HG03439 (cell line): Measurements from ENCODE around the gene S100A4.

ENCODE experiments used
- ATAC-seq: cut with Tn5 transposase; IDR thresholded peaks from one replicate; pipeline ENCODE4 v1.9.1; 2021; ENCODE audit warnings: mild to moderate bottlenecking, moderate library complexity; ENCODE audit not compliant: unreplicated experiment

The S100A4 gene

DNA sequence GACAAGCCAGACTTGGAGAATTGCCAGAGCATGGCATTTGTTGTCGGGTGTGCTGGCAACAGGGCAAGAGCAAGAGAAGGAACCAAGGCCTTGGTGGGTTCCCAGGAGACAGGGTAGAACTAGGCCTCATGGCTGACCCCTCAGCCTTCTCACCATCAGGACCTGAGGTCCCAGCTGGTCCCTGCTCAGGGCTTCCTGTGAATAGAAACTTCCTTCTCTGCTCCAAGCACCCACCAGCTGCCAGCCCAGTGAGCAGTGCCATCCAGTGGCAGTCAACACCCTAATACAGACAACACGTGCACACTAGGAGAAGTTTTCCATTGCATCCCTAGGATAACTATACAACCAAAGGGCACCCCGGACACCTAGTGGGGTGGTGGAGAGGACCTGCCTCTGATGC is 32.6 kb downstream of the S100A4 start:
- no peak for ATAC-seq

DNA sequence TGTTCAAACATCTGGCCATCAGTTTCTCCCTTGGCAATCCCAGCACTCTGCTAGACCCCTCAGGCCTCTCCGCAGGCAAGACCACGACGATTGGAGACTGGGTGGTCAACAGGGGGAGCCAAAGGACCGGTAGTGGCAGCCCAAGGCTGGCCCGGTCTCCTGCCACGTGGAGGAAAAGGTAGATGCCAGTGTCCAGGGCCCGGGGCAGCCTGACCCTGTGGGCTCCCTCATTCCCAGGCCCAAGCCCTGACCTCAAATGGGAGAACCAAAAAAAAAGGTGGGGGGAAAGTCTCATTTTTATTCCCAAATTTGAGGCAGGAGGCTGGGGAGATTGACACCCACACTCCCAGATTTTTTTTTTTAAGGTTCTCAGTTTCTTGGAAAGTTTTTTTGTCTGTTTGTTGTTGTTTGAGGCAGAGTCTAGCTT is 34.6 kb downstream of the S100A4 start:
- no peak for ATAC-seq

DNA sequence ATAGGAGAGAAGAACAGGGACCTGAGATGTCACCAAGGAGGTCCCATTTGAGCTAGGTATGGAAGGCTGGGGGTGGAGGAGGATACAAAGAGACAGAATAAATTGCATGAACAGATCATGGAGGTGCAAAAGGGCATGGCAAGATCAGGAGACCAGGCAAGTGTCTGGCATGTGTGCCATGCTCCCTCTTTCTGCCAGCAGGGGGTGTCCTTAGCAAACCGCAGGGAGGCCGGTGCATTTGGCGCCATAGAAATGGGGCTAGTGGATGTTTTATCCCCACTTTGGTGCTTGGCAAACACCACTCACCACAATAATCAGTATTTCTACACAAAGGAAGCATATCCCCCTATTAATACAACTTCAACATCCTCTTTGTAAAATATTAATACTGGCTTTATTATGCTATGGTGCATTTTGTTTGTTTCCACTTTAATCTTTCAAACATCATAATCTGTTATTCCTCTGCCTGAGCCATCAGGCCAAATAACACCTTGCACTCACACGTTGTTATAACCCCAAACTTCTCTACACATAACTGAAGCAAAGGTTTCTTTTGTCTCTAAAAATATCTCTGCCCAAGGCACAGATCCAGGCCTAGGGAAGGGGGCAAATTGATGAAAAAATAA is 35.8 kb downstream of the S100A4 start:
- ATAC-seq: no peak

DNA sequence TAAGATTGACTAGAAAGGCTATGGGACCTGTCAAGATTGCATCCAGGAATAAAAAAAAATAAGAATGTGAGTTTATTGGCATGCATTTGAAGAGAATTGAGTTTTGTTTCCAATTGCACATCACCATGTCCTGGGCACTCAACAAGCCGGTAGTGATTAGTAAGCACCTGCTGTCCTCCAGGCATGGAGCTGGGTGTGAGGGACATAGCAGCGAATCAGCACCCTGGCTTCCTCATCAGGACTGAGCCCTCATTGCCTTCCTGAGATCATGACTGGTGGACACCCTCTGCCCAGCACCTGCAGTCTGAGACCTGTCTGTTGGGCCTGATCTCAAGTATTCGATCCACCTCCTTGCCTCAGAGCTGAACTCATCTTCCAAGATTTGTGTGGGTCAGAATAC is 36.6 kb downstream of the S100A4 start:
- no peak for ATAC-seq

DNA sequence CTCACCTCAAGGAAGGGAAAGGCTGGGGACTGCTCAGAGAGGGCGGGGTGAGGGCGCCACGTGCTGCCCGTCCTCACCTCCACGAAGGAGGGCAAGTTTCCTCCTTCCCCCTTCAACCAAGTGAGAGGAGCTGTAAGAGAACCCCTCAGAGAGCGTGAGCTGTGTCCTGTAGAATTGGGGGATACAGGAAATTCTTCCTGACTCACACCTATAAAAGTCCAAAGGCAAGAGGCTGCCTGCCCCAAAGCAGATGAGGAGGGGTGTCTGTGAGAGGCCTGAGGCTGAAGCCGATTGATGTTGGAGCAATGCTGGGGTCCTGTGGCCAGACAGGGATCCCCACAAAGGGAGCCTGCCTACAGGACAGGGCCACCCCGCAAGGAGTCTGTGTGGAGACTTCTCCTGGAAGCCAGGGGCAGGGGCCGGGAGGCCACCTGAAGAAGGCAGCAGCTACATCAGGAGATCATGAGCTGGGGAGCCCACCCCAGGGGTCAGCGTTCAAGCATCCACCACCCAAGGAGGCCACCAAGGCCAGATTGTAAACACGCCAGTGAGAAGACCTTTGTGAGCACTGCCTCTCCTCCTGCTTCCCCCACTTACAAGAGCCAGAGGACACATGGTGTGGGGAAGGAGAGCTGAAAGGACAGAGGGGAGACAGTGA is 37.6 kb downstream of the S100A4 start:
- ATAC-seq: no peak

DNA sequence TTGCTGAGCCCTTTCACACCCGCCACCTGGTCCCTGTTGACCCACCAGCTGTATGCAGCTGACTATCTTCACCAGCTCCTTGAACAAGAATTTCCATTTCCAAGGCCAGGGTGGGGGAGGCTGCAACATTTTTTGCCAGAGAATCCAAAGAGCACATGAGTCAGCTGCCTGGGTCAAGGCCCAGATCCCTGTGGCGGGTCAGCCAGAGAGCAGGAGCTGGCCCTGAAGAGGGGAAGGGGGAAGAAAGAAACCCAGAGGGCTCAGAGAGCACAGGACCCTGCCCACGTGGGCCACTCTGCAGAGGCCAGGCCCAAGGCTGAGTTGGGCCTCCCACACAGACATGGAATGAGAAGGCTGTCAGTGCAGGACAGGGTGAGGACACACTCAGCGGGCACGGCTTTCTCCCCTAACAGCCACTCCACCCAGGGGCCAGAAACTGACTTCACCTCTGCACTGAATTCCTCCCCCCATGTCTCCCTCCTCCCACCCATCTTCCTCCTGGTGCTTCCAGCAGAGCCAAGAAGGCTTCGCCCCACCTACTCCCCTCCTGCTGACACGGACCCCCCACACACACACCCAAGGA is 38.7 kb downstream of the S100A4 start:
- no peak for ATAC-seq

DNA sequence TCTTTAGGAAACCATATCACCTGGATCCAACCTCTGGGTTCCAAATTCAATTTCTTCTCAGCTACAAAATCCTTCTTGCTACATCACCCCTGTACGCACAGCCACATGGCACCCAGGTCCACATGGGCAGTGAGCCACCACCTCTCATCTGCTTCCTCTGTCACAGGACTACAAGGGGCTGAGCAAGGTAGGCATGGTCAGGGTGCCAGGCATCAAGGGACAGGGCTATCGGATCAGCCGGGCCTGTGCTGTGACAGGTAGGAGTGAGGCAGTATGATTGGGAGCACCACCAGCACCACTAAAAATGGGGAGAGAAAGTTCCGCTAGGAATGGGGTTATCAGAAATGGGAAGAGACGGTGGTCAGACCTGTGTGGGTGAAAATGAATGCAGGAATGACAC is 39.2 kb downstream of the S100A4 start:
- ATAC-seq: no peak

DNA sequence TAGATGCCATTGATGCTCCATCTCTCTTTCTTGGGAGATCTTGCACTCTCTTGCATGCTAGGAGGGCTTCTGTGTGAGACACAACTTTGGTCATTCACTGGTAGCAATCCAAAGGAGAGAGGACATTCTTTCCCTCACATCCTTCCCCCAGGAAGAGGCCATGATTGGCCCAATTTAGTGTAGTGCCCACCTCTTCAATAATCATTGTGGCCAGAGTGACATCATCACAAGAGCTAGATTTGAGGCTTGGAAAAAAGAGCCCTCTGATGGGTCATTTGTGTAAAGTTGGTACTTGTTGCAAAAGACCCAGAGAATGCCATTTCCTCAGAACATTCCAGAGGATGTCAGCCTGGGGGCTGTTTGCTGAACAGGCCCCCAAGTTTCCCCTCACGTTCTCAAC is 40.0 kb downstream of the S100A4 start:
- no peak for ATAC-seq

DNA sequence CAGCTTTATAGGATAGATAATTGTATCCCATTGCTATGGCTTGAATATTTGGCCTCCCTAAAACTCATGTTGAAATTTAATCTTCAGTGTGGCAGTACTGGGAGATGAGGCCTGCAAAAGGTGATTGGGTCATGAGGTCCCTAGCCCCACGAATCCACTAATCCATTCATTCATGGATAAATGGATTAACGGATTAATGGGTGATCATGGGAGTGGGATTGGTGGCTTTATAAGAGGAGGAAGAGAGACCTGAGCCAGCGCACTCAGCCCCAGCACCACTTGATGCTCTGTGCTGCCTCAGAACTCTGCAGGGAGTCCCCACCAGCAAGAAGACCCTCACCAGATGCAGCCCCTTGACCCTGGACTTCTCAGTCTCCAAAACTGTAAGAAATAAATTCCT is 41.8 kb downstream of the S100A4 start:
- no peak for ATAC-seq

DNA sequence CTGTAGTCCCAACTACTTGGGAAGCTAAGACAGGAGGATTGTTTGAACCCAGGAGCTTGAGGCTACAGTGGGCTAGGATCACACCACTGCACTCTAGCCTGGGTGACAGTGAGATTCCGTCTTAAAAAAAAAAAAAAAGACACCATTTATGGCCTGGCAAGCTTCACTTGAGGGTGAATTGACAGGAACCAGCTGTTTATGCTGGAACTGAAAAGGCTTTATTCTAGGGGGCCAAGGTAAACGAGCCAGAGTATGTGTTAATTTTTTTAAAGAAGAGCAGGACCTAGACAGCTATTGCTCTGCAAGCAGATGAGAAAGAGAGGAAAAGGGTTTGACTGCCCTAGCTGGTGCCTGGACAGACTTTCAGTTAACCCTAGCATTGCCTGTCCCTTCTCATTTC is 46.9 kb downstream of the S100A4 start:
- no peak for ATAC-seq

DNA sequence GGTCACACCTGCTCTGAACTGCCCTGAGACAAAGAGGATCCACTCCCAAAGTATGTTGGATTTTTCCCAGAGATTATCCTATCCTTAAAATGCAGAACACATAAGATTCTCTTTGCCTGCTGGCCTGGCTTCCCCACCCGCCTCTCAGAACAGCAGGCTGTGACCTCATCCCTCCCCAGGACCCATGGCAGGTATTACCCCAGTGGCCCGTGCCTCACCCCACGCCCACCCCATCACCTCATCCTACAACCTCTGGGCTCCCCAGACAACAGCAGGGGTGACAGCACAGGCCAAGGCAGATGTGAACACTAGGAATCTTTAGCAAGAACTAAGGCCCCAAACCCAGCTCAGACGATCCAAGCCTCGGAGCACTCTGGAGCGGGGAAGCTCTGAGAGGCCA is 50.1 kb downstream of the S100A4 start:
- no peak for ATAC-seq

DNA sequence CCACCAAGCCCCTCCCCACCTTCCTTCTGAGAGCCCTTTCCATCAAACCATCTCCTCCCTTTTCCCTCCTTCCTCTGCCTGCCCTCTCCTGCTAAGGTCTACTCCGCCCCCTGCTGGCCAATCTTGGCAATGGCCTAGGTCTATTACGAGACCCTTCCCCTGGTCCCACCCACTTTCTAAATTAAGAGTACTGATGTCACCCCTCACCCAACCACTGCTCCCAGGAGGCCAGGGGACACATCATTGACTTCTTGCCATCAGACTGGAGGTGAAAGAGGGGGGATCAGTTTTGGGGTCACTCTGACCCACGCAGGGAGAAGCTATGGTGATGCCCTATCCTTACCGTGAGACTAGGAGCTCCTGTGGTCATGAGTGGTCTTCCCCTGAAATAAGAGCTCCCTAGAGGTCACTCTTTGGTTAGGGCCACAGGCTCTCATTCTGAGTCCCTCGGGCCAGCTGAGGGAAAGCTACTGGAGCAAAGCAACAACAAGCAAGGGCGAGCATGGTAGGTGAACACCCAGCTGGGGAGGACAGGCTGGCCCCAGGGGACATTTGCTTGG is 50.5 kb downstream of the S100A4 start:
- no peak for ATAC-seq
